ENCODE data around the gene C12orf57.

DNA sequence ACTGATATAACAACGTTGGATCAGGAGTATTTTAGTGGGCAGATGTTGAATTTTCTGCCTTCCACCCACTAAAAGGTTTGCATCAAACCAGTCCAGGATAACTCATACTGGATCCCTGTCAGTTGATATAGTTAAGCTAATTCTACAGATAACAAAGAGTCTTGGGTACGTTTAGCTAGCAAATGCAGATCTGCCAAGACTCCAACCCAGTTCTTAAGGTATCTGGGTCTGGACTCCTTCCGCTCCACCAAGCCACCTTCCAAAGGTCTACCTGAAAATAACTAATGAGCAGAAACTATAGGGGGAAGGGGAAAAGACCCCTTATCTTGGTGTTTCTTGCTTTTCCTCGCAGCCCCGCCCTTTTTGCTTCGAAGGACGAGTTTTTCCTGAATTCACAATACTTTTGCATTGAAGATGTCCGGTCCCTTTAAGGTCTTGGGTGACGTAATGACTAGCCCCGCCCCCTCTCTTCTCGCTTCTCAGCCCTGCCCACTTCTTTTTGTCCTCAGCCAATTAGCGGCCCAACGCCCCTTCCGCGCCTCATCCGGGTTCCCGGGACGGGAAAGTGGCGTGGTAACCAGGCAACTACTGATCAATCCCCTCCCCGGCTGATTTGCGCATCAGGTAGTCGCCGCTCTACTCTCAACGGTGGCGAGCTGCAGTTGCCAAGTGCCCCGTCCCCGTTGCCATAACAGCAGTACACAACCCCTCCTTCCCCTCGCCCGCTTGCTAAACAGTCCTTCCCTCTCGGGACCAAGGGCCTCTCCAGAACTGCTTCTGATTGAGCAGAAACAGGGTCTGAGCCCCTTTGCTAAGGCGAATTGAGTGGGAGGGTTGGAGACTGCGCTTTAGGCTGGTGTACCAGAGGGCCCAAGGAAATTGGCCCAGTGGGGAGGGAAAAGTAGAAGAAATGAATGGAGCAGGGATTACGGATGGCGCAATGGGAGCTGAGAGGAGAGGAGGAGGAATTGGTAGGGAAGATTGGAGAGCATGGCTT lies 39.2 kb upstream of the C12orf57 start, which contains the start of gene LRRC23:
- no peak for TF ChIP-seq SP1 (IDR thresholded peaks at IDR 0.05)
- TF ChIP-seq ELF4 (IDR thresholded peaks at IDR 0.05), result no peak
- no peak for TF ChIP-seq FOXM1 (IDR thresholded peaks at IDR 0.05; ENCODE audit: borderline replicate concordance)

Data from HEK293T (cell line).